IMR-90 (cell line): Measurements from ENCODE around the gene IRGQ. TPM values are rescaled to one million over a fixed set of nuclear protein-coding genes. Genes with fewer than 3 reads are reported as not detected.
"Not testable (repeated sequence)": the region's sequence is repeated elsewhere in the genome, so short reads cannot be mapped to it uniquely, and the experiment has no call there.

Experiments
- ATAC-seq: fragments of 200-7000 bp; cut with Tn5 transposase; 2 replicates; pipeline ENCODE4 v1.9.1; 2020; ENCODE audit warnings: low read depth, mild to moderate bottlenecking, moderate library complexity
- BruUV-seq: library from RNA; stranded (reverse); fragments of 400-500 nt; replicated peaks from 2 replicates; lab custom pipeline; 2021; lab: Mats Ljungman, UMichigan
- CTCF ChIA-PET: fragments of 300-600 bp; formaldehyde crosslinking; extraction: SDS; loops from one replicate; lab custom pipeline; 2021; ENCODE audit warnings: antibody characterized with exemption; lab: Yijun Ruan, JAX
- POLR2A ChIA-PET: fragments of 300-600 bp; sonication (Branson Sonifier 250); formaldehyde crosslinking; loops from one replicate; lab custom pipeline; 2022; ENCODE audit warnings: antibody characterized with exemption; ENCODE audit not compliant: unreplicated experiment; lab: Charles Lee
- DNase-seq: peaks from one replicate; pipeline ENCODE4 v3.0.0; 2013
- H2AFZ ChIP-seq: replicated peaks from 2 replicates; pipeline ENCODE3; 2013; ENCODE audit warnings: low read length, mild to moderate bottlenecking; ENCODE audit not compliant: poor library complexity
- H2AK5ac ChIP-seq: 2 replicates; pipeline ENCODE4 v1.6.1; 2013; ENCODE audit warnings: low read depth, low read length, inconsistent platforms
- H2AK9ac ChIP-seq: replicated peaks from 2 replicates; pipeline ENCODE3; 2013; ENCODE audit warnings: mild to moderate bottlenecking, low read depth, low read length, moderate library complexity; ENCODE audit not compliant: poor library complexity
- H2BK120ac ChIP-seq: 2 replicates; pipeline ENCODE4 v1.6.1; 2013; ENCODE audit warnings: low read depth, low read length, inconsistent platforms
- H2BK15ac ChIP-seq: 3 replicates; pipeline ENCODE4 v1.6.1; 2013; ENCODE audit warnings: low read depth, low read length, inconsistent platforms
- H2BK20ac ChIP-seq: 2 replicates; pipeline ENCODE4 v1.6.1; 2013; ENCODE audit warnings: low read depth, mild to moderate bottlenecking, inconsistent platforms, low read length, moderate library complexity
- H2BK5ac ChIP-seq: 2 replicates; pipeline ENCODE4 v1.6.1; 2013; ENCODE audit warnings: mild to moderate bottlenecking, low read depth, low read length, inconsistent platforms; ENCODE audit not compliant: poor library complexity, severe bottlenecking
- H3K14ac ChIP-seq: replicated peaks from 2 replicates; pipeline ENCODE4 v1.6.1; 2013; ENCODE audit warnings: low read depth, low read length, inconsistent platforms
- H3K18ac ChIP-seq: 2 replicates; pipeline ENCODE4 v1.6.1; 2013; ENCODE audit warnings: low read depth, low read length, control low read depth
- H3K23ac ChIP-seq: 2 replicates; pipeline ENCODE4 v1.6.1; 2013; ENCODE audit warnings: low read depth, low read length, inconsistent platforms
- H3K27ac ChIP-seq: 2 replicates; pipeline ENCODE4 v1.5.1; 2013; ENCODE audit warnings: mild to moderate bottlenecking, control low read depth, low read length; ENCODE audit not compliant: insufficient read depth
- H3K27me3 ChIP-seq: 2 replicates; pipeline ENCODE4 v1.6.1; 2013; ENCODE audit warnings: low read length; ENCODE audit not compliant: control insufficient read depth, insufficient read depth
- H3K36me3 ChIP-seq: 2 replicates; pipeline ENCODE4 v1.6.1; 2013; ENCODE audit warnings: low read length, mixed read lengths; ENCODE audit not compliant: control insufficient read depth, insufficient read depth
- H3K4ac ChIP-seq: 2 replicates; pipeline ENCODE4 v1.6.1; 2013; ENCODE audit warnings: low read depth, low read length, inconsistent platforms
- H3K4me1 ChIP-seq: 2 replicates; pipeline ENCODE4 v1.6.1; 2013; ENCODE audit warnings: low read length, mixed read lengths; ENCODE audit not compliant: control insufficient read depth, insufficient read depth
- H3K4me2 ChIP-seq: 2 replicates; pipeline ENCODE4 v1.6.1; 2013; ENCODE audit warnings: low read depth, mild to moderate bottlenecking, control low read depth, low read length, moderate library complexity
- H3K4me3 ChIP-seq: 2 replicates; pipeline ENCODE4 v1.5.1; 2013; ENCODE audit warnings: low read depth, mild to moderate bottlenecking, control low read depth, low read length, moderate library complexity; ENCODE audit not compliant: insufficient read depth
- H3K56ac ChIP-seq: 2 replicates; pipeline ENCODE4 v1.6.1; 2013; ENCODE audit warnings: low read length, inconsistent platforms; ENCODE audit not compliant: insufficient read depth; ENCODE audit errors: extremely low read depth
- H3K79me1 ChIP-seq, 2 experiments: 2 replicates each; pipeline ENCODE4 v1.6.1; 2013; ENCODE audit warnings: low read length in 2 of 2, inconsistent platforms in 1 of 2, low read depth in 1 of 2
- H3K9ac ChIP-seq: 2 replicates; pipeline ENCODE4 v1.6.1; 2013; ENCODE audit warnings: low read depth, low read length, control low read depth
- H3K9me1 ChIP-seq: 2 replicates; pipeline ENCODE4 v1.6.1; 2013; ENCODE audit warnings: low read length, inconsistent platforms; ENCODE audit not compliant: insufficient read depth
- H3K9me3 ChIP-seq: 2 replicates; pipeline ENCODE4 v1.6.1; 2013; ENCODE audit warnings: low read length; ENCODE audit not compliant: control insufficient read depth, insufficient read depth
- H4K20me1 ChIP-seq: 2 replicates; pipeline ENCODE4 v1.6.1; 2013; ENCODE audit warnings: low read length, inconsistent platforms; ENCODE audit not compliant: insufficient read depth
- H4K5ac ChIP-seq: 2 replicates; pipeline ENCODE4 v1.6.1; 2013; ENCODE audit warnings: mild to moderate bottlenecking, low read depth, low read length, control low read depth
- H4K8ac ChIP-seq, 2 experiments: 2 replicates each; pipeline ENCODE4 v1.6.1; 2013; ENCODE audit warnings: low read depth in 2 of 2, low read length in 2 of 2, control low read depth in 1 of 2, inconsistent platforms in 1 of 2
- H4K91ac ChIP-seq: 2 replicates; pipeline ENCODE4 v1.6.1; 2013; ENCODE audit warnings: low read depth, low read length, inconsistent platforms; ENCODE audit not compliant: insufficient read depth
- WGBS, 2 experiments: methylation state at CpG; one replicate each; pipeline versions ENCODE4 v1.1.5 to v1.1.7; 2013; ENCODE audit warnings: missing lambda C conversion rate in 2 of 2; ENCODE audit not compliant: insufficient read length in 1 of 2; ENCODE audit errors: extremely low coverage in 2 of 2; 5-methylcytosine and 5-hydroxymethylcytosine counted together
- dilution Hi-C: fragments of 300-500 bp; cut with HindIII; formaldehyde crosslinking; loops from one replicate; pipeline ENCODE4 v1.14.3; 2018; ENCODE audit warnings: low sequenced_read_pairs; ENCODE audit not compliant: unreplicated experiment
- in situ Hi-C: fragments of 300-500 bp; cut with MboI; formaldehyde crosslinking; loops from 3 replicates; pipeline ENCODE4 v1.14.3; 2019; ENCODE audit warnings: low sequenced_read_pairs, inconsistent platforms, mixed read lengths
- intact Hi-C: fragments of 100-400 bp; cut with micrococcal nuclease; formaldehyde crosslinking; loops from 2 replicates; pipeline ENCODE4 v1.10.0; 2022
- polyA plus RNA-seq, 3 experiments: library from polyadenylated mRNA; depleted of rRNA; stranded (reverse); fragments of >200 nt; gene quantifications; 2 replicates each; pipeline ENCODE4 v1.2.3, GENCODE V29; 2012; ENCODE audit warnings: low replicate concordance in 1 of 3
- total RNA-seq: library from RNA; depleted of rRNA; stranded (reverse); fragments of >200 nt; gene quantifications from 2 replicates; pipeline ENCODE4 v1.2.3, GENCODE V29; 2012

Gene IRGQ
- total and polyA plus RNA-seq, 2 of the 4 experiments (the other 2 are of a cell fraction), result 9.0 to 9.9 TPM

GRCh38 chr19:43587029-43587428, 8.9 kb downstream of the IRGQ start:
- CTCF ChIA-PET, result interaction anchor here (1.0 kb wide), 1 partner anchor 8 kb away, joined by 3 read pairs; no protein-coding TSS in a partner anchor
- H4K5ac ChIP-seq, H3K4me1 ChIP-seq, H3K4ac ChIP-seq, H2AFZ ChIP-seq, H2BK120ac ChIP-seq, H3K23ac ChIP-seq, H2BK20ac ChIP-seq, H3K27ac ChIP-seq, H2BK15ac ChIP-seq, intact Hi-C loops, H4K20me1 ChIP-seq, H2AK9ac ChIP-seq, in situ Hi-C loops, dilution Hi-C loops, BruUV-seq, H3K27me3 ChIP-seq, H3K14ac ChIP-seq, ATAC-seq, H2AK5ac ChIP-seq, DNase-seq, H3K9ac ChIP-seq, H3K18ac ChIP-seq, H2BK5ac ChIP-seq, H4K91ac ChIP-seq, H3K4me3 ChIP-seq, H3K56ac ChIP-seq, H4K8ac ChIP-seq, H3K4me2 ChIP-seq, POLR2A ChIA-PET, H3K9me3 ChIP-seq: not testable (repeated sequence)
- Histone ChIP-seq H3K9me1 (peaks cover 11% of the 10 kb centered on the region), H3K79me1 (peaks cover 11 to 45% of the 10 kb centered on the region in 2 experiments), H3K36me3 (peaks cover 31% of the 10 kb centered on the region)
- WGBS, 2 experiments, result 83% methylated on average over 2 of the region's 3 CpGs; no CpG with 5 or more reads in 1 of the 2 experiments
